ENCODE results near the gene HNF1B.

- TF ChIP-seq CTCF (IDR thresholded peaks at IDR 0.05): no peak
- no peak for TF ChIP-seq POLR2A (IDR thresholded peaks at IDR 0.05)
Observed at GRCh38 chr17:37747222-37747621, 2.4 kb upstream of the HNF1B start.
